Lung microvascular endothelial cell (primary cell): ENCODE results near the gene USP17L26. TPM values are rescaled to one million over a fixed set of nuclear protein-coding genes. Genes with fewer than 3 reads are reported as not detected.
A peak's percentile ranks its signal among the peaks of the same experiment; 100 is the strongest.
"Not testable (repeated sequence)": the region's sequence is repeated elsewhere in the genome, so short reads cannot be mapped to it uniquely, and the experiment has no call there.

ENCODE experiments used
- DNase-seq, 2 donors: peaks; one replicate each; pipeline versions ENCODE4 v3.0.0 to v3.0.0-alpha.2; 2010; ENCODE audit warnings: low read depth in 2 of 2
- total RNA-seq: library from RNA; depleted of rRNA; stranded (reverse); fragments of >200 nt; gene quantifications from 2 replicates; pipeline ENCODE4 v1.2.1, GENCODE V29; 2014

USP17L26 gene, protein sequence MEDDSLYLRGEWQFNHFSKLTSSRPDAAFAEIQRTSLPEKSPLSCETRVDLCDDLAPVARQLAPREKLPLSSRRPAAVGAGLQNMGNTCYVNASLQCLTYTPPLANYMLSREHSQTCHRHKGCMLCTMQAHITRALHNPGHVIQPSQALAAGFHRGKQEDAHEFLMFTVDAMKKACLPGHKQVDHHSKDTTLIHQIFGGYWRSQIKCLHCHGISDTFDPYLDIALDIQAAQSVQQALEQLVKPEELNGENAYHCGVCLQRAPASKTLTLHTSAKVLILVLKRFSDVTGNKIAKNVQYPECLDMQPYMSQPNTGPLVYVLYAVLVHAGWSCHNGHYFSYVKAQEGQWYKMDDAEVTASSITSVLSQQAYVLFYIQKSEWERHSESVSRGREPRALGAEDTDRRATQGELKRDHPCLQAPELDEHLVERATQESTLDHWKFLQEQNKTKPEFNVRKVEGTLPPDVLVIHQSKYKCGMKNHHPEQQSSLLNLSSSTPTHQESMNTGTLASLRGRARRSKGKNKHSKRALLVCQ
- not detected in 2 replicates for total RNA-seq

DNA sequence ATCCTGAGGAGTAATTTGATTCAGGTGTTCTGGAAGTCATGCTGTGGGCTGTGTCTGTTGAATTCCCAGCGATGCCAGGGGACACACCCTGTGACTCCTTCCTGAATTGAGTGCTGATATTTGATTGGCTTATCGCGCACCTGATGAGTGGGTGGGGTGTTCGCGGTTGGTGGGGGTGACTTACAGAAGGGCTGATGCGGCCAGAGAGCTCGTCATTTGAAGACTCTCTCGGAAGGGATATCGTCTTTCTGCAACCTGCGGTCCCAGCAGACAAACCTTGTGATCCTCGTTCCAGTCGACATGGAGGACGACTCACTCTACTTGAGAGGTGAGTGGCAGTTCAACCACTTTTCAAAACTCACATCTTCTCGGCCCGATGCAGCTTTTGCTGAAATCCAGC, at the start of gene USP17L26:
Gene USP17L26, plus strand, starts transcription at position 301 of the 400 bp plus-strand sequence. Its CDS starts 0 bp downstream, at position 301.
- DNase-seq, result not testable (repeated sequence)

DNA sequence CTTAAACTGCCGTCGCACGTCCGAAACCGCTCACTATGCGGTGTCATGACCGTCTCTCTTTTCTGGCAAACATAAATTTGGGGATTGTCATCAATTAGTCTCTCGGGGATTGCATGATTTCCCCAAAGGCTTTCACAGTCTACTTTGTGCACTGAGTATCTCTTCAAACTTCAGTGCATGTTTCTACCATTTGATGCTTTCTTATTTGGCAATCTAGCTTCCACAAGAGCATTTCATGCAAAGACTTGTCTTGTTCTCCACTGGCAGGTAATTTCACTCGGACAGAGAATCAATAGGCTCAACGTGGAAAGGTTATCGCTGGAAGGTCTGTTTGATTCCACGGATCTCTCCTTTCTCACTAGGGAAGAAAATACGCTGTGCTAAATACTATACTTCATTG, 10.3 kb upstream of the USP17L26 start:
- not testable (repeated sequence) for DNase-seq

DNA sequence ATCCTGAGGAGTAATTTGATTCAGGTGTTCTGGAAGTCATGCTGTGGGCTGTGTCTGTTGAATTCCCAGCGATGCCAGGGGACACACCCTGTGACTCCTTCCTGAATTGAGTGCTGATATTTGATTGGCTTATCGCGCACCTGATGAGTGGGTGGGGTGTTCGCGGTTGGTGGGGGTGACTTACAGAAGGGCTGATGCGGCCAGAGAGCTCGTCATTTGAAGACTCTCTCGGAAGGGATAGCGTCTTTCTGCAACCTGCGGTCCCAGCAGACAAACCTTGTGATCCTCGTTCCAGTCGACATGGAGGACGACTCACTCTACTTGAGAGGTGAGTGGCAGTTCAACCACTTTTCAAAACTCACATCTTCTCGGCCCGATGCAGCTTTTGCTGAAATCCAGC, 9.6 kb upstream of the USP17L26 start, which contains the start of gene USP17L24:
Gene USP17L24, plus strand, starts transcription at position 301 of the 400 bp plus-strand sequence. Its CDS starts 0 bp downstream, at position 301.
- DNase-seq, result not testable (repeated sequence)

DNA sequence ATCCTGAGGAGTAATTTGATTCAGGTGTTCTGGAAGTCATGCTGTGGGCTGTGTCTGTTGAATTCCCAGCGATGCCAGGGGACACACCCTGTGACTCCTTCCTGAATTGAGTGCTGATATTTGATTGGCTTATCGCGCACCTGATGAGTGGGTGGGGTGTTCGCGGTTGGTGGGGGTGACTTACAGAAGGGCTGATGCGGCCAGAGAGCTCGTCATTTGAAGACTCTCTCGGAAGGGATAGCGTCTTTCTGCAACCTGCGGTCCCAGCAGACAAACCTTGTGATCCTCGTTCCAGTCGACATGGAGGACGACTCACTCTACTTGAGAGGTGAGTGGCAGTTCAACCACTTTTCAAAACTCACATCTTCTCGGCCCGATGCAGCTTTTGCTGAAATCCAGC, 4.8 kb upstream of the USP17L26 start, which contains the start of gene USP17L25:
Gene USP17L25, plus strand, starts transcription at position 301 of the 400 bp plus-strand sequence. Its CDS starts 0 bp downstream, at position 301.
- not testable (repeated sequence) for DNase-seq

DNA sequence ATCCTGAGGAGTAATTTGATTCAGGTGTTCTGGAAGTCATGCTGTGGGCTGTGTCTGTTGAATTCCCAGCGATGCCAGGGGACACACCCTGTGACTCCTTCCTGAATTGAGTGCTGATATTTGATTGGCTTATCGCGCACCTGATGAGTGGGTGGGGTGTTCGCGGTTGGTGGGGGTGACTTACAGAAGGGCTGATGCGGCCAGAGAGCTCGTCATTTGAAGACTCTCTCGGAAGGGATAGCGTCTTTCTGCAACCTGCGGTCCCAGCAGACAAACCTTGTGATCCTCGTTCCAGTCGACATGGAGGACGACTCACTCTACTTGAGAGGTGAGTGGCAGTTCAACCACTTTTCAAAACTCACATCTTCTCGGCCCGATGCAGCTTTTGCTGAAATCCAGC, 4.6 kb downstream of the USP17L26 start, which contains the start of gene USP17L5:
Gene USP17L5, plus strand, starts transcription at position 301 of the 400 bp plus-strand sequence. Its CDS starts 0 bp downstream, at position 301.
- not testable (repeated sequence) for DNase-seq

DNA sequence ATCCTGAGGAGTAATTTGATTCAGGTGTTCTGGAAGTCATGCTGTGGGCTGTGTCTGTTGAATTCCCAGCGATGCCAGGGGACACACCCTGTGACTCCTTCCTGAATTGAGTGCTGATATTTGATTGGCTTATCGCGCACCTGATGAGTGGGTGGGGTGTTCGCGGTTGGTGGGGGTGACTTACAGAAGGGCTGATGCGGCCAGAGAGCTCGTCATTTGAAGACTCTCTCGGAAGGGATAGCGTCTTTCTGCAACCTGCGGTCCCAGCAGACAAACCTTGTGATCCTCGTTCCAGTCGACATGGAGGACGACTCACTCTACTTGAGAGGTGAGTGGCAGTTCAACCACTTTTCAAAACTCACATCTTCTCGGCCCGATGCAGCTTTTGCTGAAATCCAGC, 9.4 kb downstream of the USP17L26 start, which contains the start of gene USP17L27:
Gene USP17L27, plus strand, starts transcription at position 301 of the 400 bp plus-strand sequence. Its CDS starts 0 bp downstream, at position 301.
- not testable (repeated sequence) for DNase-seq

DNA sequence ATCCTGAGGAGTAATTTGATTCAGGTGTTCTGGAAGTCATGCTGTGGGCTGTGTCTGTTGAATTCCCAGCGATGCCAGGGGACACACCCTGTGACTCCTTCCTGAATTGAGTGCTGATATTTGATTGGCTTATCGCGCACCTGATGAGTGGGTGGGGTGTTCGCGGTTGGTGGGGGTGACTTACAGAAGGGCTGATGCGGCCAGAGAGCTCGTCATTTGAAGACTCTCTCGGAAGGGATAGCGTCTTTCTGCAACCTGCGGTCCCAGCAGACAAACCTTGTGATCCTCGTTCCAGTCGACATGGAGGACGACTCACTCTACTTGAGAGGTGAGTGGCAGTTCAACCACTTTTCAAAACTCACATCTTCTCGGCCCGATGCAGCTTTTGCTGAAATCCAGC, 14.1 kb downstream of the USP17L26 start, which contains the start of gene USP17L28:
Gene USP17L28, plus strand, starts transcription at position 301 of the 400 bp plus-strand sequence. Its CDS starts 0 bp downstream, at position 301.
- not testable (repeated sequence) for DNase-seq

DNA sequence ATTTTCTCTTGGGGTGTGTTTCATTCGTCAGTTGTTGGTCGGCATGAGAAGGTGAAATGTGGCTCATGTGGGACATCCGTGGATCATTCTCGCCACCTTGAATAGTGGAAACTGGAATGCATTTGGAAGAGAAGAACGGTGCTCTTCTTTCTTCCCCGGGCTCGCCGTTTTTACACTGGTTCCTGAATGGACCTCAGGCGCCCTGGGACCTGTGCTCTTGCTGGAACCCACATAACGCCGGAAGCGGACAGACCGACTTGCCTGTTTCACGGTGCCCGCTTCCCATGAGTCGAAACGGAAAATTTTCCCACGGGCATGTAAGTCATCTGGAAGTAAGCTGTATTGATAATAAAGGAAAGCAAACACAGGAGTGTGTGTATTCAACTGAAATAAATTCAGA, 16.4 kb downstream of the USP17L26 start:
- DNase-seq, result not testable (repeated sequence)

DNA sequence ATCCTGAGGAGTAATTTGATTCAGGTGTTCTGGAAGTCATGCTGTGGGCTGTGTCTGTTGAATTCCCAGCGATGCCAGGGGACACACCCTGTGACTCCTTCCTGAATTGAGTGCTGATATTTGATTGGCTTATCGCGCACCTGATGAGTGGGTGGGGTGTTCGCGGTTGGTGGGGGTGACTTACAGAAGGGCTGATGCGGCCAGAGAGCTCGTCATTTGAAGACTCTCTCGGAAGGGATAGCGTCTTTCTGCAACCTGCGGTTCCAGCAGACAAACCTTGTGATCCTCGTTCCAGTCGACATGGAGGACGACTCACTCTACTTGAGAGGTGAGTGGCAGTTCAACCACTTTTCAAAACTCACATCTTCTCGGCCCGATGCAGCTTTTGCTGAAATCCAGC, 18.9 kb downstream of the USP17L26 start, which contains the start of gene USP17L29:
Gene USP17L29, plus strand, starts transcription at position 301 of the 400 bp plus-strand sequence. Its CDS starts 0 bp downstream, at position 301.
- not testable (repeated sequence) for DNase-seq

DNA sequence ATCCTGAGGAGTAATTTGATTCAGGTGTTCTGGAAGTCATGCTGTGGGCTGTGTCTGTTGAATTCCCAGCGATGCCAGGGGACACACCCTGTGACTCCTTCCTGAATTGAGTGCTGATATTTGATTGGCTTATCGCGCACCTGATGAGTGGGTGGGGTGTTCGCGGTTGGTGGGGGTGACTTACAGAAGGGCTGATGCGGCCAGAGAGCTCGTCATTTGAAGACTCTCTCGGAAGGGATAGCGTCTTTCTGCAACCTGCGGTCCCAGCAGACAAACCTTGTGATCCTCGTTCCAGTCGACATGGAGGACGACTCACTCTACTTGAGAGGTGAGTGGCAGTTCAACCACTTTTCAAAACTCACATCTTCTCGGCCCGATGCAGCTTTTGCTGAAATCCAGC, 28.4 kb downstream of the USP17L26 start, which contains the start of gene USP17L30:
Gene USP17L30, plus strand, starts transcription at position 301 of the 400 bp plus-strand sequence. Its CDS starts 0 bp downstream, at position 301.
- not testable (repeated sequence) for DNase-seq

DNA sequence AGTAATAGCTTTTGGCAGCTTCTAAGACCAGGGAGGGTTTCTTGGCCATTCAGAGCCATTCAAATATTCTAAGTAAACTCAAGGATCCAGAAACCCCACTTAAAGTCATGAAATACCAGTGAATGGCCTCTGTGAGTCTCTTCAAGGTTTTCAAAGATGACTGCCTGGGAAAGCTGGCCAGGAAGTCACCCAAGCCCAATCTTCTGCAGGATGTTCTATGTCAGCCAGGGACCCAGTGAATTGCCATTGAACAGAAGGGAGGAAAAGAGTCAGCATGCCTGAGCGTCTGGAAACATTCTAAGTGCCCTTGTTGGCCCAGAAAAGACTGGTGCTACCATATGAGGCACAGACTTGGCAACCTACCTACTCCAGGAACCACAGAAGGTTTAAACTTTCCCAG, 45.4 kb downstream of the USP17L26 start:
- not testable (repeated sequence) for DNase-seq

DNA sequence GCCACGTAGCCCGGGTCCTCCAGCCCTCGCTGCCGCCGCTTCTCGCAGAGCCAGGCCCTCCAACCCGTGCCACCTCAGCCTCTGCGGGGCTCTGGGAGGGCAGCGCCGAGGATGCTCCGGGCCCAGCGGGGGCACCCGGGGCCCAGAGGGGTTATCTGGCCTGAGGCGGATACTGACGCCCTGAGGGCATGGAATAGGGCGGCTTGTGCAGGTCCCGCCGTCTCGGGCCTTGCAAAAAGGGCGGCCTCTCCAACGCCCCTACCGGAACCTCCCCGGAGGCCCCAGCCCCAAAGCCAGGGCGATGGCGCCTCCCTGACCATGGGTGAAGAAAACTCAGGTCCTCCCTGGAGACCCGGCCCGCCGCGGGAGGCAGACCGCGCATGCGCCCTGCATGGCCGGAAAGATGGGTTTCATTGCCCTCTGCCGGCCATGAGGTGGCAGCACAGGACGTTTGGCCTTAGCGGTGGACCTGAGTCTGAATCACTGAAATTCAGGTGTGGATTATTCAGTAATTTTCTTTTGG, 46.6 kb downstream of the USP17L26 start:
- peak in 1 of 2 donors; percentile 0 for DNase-seq

DNA sequence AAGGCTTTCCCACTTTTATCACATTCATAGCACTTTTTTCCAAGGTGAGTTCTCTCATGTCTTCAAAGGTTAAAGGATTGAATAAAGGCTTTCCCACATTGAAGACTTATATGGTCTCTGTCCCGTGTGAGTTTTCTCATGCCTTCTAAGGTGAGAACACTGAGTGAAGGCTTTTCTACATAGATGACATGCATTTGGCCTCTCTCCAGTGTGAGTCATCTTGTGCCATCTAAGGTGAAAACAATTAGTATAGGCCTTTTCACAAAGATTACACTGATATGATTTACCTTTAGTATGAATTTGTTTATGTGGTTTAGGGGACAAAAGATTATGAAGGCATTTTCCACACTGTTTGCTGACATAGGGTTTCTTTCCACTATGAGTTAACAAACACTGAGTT, 49.7 kb downstream of the USP17L26 start:
- DNase-seq, result no peak

Other genes starting within 250 kb of the USP17L26 start
- not detected in 2 replicates for gene FAM90A26, start 164.2 kb upstream of the USP17L26 start, total RNA-seq
- gene USP17L10, start 124.0 kb upstream of the USP17L26 start, total RNA-seq, result not detected in 2 replicates
- gene USP17L11, start 119.3 kb upstream of the USP17L26 start, total RNA-seq, result not detected in 2 replicates
- not detected in 2 replicates for gene USP17L12, start 114.5 kb upstream of the USP17L26 start, total RNA-seq
- gene USP17L13, start 109.8 kb upstream of the USP17L26 start, total RNA-seq, result not detected in 2 replicates
- not detected in 2 replicates for gene USP17L15, start 100.3 kb upstream of the USP17L26 start, total RNA-seq
- not detected in 2 replicates for gene USP17L17, start 90.8 kb upstream of the USP17L26 start, total RNA-seq
- gene USP17L18, start 86.0 kb upstream of the USP17L26 start, total RNA-seq, result not detected in 2 replicates
- not detected in 2 replicates for gene USP17L19, start 81.3 kb upstream of the USP17L26 start, total RNA-seq
- gene USP17L20, start 76.5 kb upstream of the USP17L26 start, total RNA-seq, result not detected in 2 replicates
- gene USP17L21, start 71.8 kb upstream of the USP17L26 start, total RNA-seq, result not detected in 2 replicates
- not detected in 2 replicates for gene USP17L22, start 67.0 kb upstream of the USP17L26 start, total RNA-seq
- not detected in 2 replicates for gene USP17L24, start 9.5 kb upstream of the USP17L26 start, total RNA-seq
- gene USP17L25, start 4.7 kb upstream of the USP17L26 start, total RNA-seq, result not detected in 2 replicates
- gene USP17L5, start 4.7 kb downstream of the USP17L26 start, total RNA-seq, result not detected in 2 replicates
- gene USP17L27, start 9.5 kb downstream of the USP17L26 start, total RNA-seq, result not detected in 2 replicates
- not detected in 2 replicates for gene USP17L28, start 14.2 kb downstream of the USP17L26 start, total RNA-seq
- not detected in 2 replicates for gene USP17L29, start 19.0 kb downstream of the USP17L26 start, total RNA-seq
- not detected in 2 replicates for gene USP17L30, start 28.5 kb downstream of the USP17L26 start, total RNA-seq
- gene DEFB131A, start 109.8 kb downstream of the USP17L26 start, total RNA-seq, result not detected in 2 replicates